IMR-90 (cell line): ENCODE measurements around the gene CEP85.

Experiments
- BHLHE40 ChIP-seq: fragments of 150-350 bp; IDR thresholded peaks from 2 replicates; pipeline ENCODE4 v1.6.1; 2016; ENCODE audit warnings: mild to moderate bottlenecking, low read depth, low read length
- FOS ChIP-seq: fragments of 150-350 bp; IDR thresholded peaks from 2 replicates; pipeline ENCODE4 v1.6.1; 2016; ENCODE audit warnings: low read depth, low read length
- POLR2A ChIP-seq: IDR thresholded peaks from 2 replicates; pipeline ENCODE4 v1.6.1; 2012; ENCODE audit warnings: mild to moderate bottlenecking, low read depth, low read length
- TF ChIP-seq, protein P1 (sequence below): conservative IDR thresholded peaks from 2 replicates; pipeline ENCODE4 v1.5.1; 2012; ENCODE audit warnings: mild to moderate bottlenecking, low read depth, low read length, improper control_type of control experiment

GRCh38 chr1:26291939-26292338, 57.9 kb downstream of the CEP85 start:
- TF ChIP-seq, protein P1, sequence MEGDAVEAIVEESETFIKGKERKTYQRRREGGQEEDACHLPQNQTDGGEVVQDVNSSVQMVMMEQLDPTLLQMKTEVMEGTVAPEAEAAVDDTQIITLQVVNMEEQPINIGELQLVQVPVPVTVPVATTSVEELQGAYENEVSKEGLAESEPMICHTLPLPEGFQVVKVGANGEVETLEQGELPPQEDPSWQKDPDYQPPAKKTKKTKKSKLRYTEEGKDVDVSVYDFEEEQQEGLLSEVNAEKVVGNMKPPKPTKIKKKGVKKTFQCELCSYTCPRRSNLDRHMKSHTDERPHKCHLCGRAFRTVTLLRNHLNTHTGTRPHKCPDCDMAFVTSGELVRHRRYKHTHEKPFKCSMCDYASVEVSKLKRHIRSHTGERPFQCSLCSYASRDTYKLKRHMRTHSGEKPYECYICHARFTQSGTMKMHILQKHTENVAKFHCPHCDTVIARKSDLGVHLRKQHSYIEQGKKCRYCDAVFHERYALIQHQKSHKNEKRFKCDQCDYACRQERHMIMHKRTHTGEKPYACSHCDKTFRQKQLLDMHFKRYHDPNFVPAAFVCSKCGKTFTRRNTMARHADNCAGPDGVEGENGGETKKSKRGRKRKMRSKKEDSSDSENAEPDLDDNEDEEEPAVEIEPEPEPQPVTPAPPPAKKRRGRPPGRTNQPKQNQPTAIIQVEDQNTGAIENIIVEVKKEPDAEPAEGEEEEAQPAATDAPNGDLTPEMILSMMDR, result no peak
- TF ChIP-seq FOS, result no peak
- TF ChIP-seq POLR2A, result no peak
- no peak for TF ChIP-seq BHLHE40
